WERI-Rb-1 (cell line): ENCODE data around the gene PLAU.
A peak's percentile ranks its signal among the peaks of the same experiment; 100 is the strongest.

Experiments
- DNase-seq: peaks from one replicate; pipeline ENCODE4 v3.0.0-alpha.2; 2020
- H3K27ac ChIP-seq: fragments of 250-450 bp; sonication (Bioruptor Pico); 2 replicates; pipeline ENCODE4 v1.5.1; 2020; ENCODE audit warnings: mild to moderate bottlenecking, moderate library complexity
- H3K27me3 ChIP-seq: fragments of 250-450 bp; sonication (Bioruptor Pico); 2 replicates; pipeline ENCODE4 v1.5.1; 2021; ENCODE audit warnings: mild to moderate bottlenecking, low read depth, moderate library complexity; ENCODE audit not compliant: insufficient read depth, severe bottlenecking
- H3K36me3 ChIP-seq: fragments of 250-450 bp; sonication (Bioruptor Pico); 2 replicates; pipeline ENCODE4 v1.5.1; 2020; ENCODE audit warnings: mild to moderate bottlenecking, moderate library complexity
- H3K4me3 ChIP-seq: 2 replicates; pipeline ENCODE4 v1.5.1; 2011; ENCODE audit warnings: low read depth, mild to moderate bottlenecking, control low read depth, low read length
- H3K9me3 ChIP-seq: fragments of 250-450 bp; sonication (Bioruptor Pico); 2 replicates; pipeline ENCODE4 v1.5.1; 2021; ENCODE audit warnings: mild to moderate bottlenecking, moderate library complexity; ENCODE audit not compliant: severe bottlenecking
- TF ChIP-seq, protein P1 (sequence below): IDR thresholded peaks from 2 replicates; pipeline ENCODE4 v1.5.1; 2011; ENCODE audit warnings: low read depth, mild to moderate bottlenecking, control low read depth, inconsistent platforms, low read length

PLAU gene

DNA sequence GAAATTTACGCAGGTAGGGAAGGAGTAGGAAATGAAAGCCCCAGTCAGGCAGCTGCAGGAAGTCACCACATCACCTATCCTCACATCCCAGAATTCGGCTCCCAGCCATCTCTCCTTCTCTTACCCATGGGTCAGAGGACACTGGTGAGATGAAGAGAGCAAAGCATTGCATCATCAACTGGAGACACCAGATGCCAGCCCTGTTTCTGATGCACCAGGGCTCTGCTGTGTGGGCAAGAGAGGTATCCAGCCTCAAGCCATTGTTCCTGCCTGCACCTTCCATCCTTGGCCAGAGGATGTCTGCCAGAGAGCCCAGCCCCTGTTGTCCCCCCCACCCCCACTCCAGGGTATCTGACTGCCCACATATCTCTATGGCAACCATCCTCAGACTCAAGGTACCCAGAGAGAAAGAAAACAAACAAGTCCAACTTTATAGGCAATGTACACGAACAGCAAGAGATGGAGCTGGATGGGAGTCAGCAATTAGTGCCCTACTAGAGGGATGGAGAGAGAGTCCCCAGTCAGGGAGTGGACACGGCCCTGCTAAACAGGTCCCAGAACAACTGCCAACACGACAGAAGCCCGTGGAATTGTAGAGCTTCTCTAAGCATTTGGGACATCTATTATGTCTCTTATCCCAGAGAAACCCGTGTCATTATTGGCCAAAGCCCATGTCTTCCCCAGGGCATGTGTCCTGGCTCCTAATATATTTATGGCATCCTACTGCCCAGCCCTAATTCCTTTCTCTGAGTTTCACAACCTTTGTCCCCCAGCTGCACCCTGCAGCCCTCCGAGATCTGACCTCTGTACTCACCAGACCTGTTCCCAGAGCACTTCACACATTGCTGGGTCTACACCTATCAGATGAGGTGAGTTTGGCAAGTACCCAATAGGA is 39.4 kb upstream of the PLAU start:
- Histone ChIP-seq H3K27ac (no peak overlapping the region), H3K9me3 (no peaks in the 10 kb centered on the region), H3K4me3 (no peak overlapping the region)

DNA sequence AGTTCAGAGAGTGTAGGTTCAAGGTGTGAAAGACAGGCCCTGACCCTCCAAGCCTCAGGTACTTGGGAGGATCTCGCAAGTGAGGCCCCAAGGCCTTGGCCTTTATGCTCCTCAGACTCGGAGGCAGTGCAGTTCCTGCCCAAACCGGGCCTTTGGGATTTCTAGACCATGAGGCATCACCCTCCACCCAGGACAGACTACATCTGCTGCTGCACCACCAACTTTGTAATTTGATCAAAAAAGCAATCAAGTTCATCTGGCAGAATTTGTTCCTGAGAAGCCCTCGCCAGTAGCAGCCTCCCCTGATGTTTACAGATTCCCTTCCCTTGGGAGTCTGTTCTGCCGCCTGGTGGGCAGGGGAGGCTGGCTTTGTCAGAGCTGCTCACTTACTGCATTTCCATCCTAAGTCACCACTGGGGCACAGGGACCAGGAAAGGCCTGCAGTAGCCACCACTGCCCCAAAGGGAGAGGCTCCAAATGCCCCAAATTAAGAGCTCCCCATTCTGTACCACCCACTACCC is 38.7 kb upstream of the PLAU start:
- Histone ChIP-seq H3K9me3 (no peaks in the 10 kb centered on the region), H3K36me3 (peaks cover 46% of the 10 kb centered on the region), H3K27ac (no peak overlapping the region), H3K4me3 (no peak overlapping the region), H3K27me3 (no peaks in the 10 kb centered on the region)
- DNase-seq, result no peak
- TF ChIP-seq, protein P1, sequence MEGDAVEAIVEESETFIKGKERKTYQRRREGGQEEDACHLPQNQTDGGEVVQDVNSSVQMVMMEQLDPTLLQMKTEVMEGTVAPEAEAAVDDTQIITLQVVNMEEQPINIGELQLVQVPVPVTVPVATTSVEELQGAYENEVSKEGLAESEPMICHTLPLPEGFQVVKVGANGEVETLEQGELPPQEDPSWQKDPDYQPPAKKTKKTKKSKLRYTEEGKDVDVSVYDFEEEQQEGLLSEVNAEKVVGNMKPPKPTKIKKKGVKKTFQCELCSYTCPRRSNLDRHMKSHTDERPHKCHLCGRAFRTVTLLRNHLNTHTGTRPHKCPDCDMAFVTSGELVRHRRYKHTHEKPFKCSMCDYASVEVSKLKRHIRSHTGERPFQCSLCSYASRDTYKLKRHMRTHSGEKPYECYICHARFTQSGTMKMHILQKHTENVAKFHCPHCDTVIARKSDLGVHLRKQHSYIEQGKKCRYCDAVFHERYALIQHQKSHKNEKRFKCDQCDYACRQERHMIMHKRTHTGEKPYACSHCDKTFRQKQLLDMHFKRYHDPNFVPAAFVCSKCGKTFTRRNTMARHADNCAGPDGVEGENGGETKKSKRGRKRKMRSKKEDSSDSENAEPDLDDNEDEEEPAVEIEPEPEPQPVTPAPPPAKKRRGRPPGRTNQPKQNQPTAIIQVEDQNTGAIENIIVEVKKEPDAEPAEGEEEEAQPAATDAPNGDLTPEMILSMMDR, result no peak

More for the DNA sequence above, 39.4 kb upstream of the PLAU start:
- Histone ChIP-seq H3K27me3 (no peaks in the 10 kb centered on the region), H3K36me3 (peaks cover 46% of the 10 kb centered on the region)
- no peak for DNase-seq
- TF ChIP-seq, protein P1, result no peak

DNA sequence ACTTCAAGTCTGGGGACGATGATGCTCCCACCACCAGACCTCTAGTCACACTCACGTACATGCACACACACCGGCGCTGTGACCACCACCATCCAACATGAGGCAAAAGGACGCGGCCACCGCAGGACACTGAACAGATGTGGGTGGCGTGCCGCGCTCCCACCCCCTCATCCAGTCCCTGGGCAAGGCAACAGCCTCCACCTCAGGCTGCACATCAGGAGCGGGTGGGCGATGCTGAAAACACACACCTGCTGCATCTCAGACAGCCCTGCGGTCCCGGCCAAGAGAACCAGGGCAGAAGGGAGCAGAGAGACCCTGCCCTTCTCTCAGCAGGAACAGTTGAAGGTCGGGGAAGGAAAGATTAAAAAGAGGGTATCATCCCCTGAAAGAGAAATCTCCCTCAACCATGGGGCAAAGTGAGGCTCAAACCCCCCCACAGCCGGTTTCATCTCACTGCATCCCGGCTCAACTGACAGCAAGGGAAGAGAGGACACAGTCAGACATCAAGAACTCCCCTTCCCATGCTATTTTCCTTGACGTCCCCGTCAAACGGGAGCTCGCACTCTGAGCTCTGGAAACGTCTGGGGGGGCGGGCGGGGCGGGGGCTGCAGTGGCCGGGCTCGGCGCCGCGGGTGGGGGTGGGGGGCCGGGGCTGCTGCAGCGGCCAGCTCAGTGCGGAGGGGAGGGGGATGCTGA is 37.6 kb upstream of the PLAU start:
- TF ChIP-seq, protein P1, result no peak
- H3K27me3 ChIP-seq, result no peaks in the 10 kb centered on the region
- DNase-seq, result no peak
- no peaks in the 10 kb centered on the region for H3K9me3 ChIP-seq
- peak overlapping the region; percentile 54 for H3K4me3 ChIP-seq
- peaks cover 40% of the 10 kb centered on the region for H3K36me3 ChIP-seq
- H3K27ac ChIP-seq, result no peak overlapping the region

DNA sequence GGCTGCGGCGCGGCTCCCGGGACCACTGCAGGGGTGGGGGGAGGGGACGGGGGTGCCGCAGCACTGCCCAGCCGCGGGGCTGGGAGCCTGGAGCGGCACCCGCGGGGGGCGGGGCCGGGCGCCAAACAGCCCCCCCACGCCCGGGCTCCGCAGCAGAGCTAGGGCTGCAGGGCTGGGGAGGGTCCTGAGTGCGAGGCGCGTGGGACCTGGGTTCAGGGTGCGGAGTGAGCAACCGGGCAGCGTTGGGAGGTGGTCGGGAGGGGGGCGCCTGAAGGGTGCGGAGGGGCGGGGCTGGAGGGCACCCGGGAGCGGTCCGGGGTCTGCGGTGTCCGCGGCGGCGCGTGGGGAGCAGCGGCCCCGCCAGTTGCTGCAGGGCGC is 37.1 kb upstream of the PLAU start:
- Histone ChIP-seq H3K27me3 (no peaks in the 10 kb centered on the region), H3K36me3 (peaks cover 38% of the 10 kb centered on the region), H3K4me3 (peak overlapping the region; percentile 54), H3K9me3 (no peaks in the 10 kb centered on the region), H3K27ac (peak overlapping the region; percentile 77; the same call in 1 of the 2 replicates)
- TF ChIP-seq, protein P1, result no peak
- no peak for DNase-seq

DNA sequence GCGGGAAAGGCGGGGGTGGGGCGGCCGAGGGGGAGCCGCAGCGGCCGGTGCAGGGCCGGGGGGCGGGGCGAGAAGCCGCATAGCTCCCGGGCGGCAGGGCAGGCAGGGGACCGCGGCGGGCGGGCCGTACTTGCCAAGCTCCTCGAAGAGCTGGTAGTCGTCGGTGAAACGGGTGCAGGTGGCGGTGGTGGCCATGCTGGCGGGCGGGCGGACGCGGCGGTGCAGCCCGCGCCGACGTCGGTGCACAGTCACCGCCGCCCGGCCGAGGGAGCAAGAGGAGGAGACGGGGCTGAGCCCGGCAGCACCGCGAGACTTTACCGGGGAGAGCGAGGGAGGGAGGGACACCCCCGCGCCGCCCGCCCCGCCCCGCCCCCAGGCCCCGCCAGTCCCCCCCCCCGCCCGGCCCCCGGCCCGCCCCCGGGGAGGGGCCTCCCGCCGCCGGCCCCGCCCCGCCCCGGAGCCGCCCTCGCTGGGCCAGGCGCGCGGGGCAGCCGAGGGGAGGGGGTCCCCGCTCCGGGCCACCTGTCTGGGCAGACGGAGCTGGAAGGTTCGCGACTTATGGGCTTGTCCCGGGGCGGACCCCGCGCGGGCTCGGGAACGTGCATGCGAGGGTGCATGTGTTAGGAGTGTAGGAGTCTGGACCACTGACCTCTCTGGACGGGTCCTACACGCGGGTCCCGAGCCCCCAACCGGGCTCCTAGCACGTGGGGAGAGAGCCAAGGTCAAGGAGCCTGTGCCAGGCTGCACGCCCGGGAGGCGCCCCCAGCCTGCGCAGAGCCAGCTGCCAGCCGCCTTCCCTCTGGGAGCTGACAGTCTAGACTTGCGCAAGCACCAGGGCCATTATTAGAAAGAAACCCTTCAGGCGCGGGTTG is 36.4 kb upstream of the PLAU start, which contains the start of gene CAMK2G:
CAMK2G (minus strand) TSS at position 289 of the 872 bp plus-strand sequence; CDS start at position 195, 94 bp downstream.
- Histone ChIP-seq H3K9me3 (no peaks in the 10 kb centered on the region), H3K27me3 (no peaks in the 10 kb centered on the region), H3K4me3 (peak within 1 kb of the TSS; percentile 54), H3K27ac (peak within 1 kb of the TSS; percentile 77), H3K36me3 (peaks cover 31% of the 10 kb centered on the region)
- TF ChIP-seq, protein P1, result no peak
- DNase-seq, result peak; percentile 82
